B cell (primary cell): ENCODE measurements around the gene CRYBG3. TPM values are rescaled to one million over a fixed set of nuclear protein-coding genes. Genes with fewer than 3 reads are reported as not detected.

ENCODE experiments used
- ATAC-seq: fragments of 200-7000 bp; cut with Tn5 transposase; one replicate; pipeline ENCODE4 v1.10.0; 2021; ENCODE audit warnings: low read depth, mild to moderate bottlenecking, moderate number of reproducible peaks, moderate library complexity
- CTCF ChIA-PET: fragments of 350-600 bp; sonication (Branson Sonifier 250); formaldehyde crosslinking; loops from one replicate; lab custom pipeline; 2021; ENCODE audit warnings: antibody characterized with exemption, inconsistent platforms; lab: Charles Lee
- POLR2A ChIA-PET: fragments of 350-600 bp; sonication (Branson Sonifier 250); formaldehyde crosslinking; loops from one replicate; lab custom pipeline; 2021; ENCODE audit warnings: antibody characterized with exemption; lab: Charles Lee
- DNase-seq: peaks from one replicate; pipeline ENCODE4 v3.0.0; 2013
- H2AFZ ChIP-seq: 2 replicates; pipeline ENCODE4 v1.6.1; 2012; ENCODE audit warnings: mild to moderate bottlenecking, low read depth, low read length; ENCODE audit not compliant: insufficient read depth, poor library complexity, severe bottlenecking
- H3K27ac ChIP-seq, 2 donors: 1 replicate in 1 of 2; 2 replicates in 1 of 2; pipeline ENCODE4 v1.5.1; 2012 to 2013; ENCODE audit warnings: low read length in 2 of 2, mild to moderate bottlenecking in 2 of 2, moderate library complexity in 1 of 2
- H3K27me3 ChIP-seq, 4 experiments: fragments of 200-600 bp in 1 of 4; sonication (generic) in 1 of 4; replicated peaks in 1 of 4; 1 replicate in 2 of 4; 2 replicates in 2 of 4; pipeline versions ENCODE4 v1.6.1 to v1.7.0; 2013 to 2016; ENCODE audit warnings: low read length in 3 of 4, mild to moderate bottlenecking in 2 of 4, mixed read lengths in 1 of 4, moderate library complexity in 1 of 4; ENCODE audit not compliant: insufficient read depth in 4 of 4, control insufficient read depth in 3 of 4; ENCODE audit errors: control extremely low read depth in 1 of 4
- H3K36me3 ChIP-seq, 2 experiments: replicated peaks in 1 of 2; 1 replicate in 1 of 2; 2 replicates in 1 of 2; pipeline versions ENCODE4 v1.6.1 to v1.7.1; 2013; ENCODE audit warnings: low read length in 1 of 2; ENCODE audit not compliant: insufficient read depth in 2 of 2, control insufficient read depth in 1 of 2; ENCODE audit errors: control extremely low read depth in 1 of 2, extremely low read depth in 1 of 2
- H3K4me1 ChIP-seq, 2 donors: fragments of 200-600 bp in 1 of 2; sonication (generic) in 1 of 2; 1 replicate in 1 of 2; 2 replicates in 1 of 2; pipeline versions ENCODE4 v1.5.1 to v1.6.1; 2013 to 2017; ENCODE audit warnings: low read length in 2 of 2; ENCODE audit not compliant: control insufficient read depth in 2 of 2, insufficient read depth in 2 of 2
- H3K4me2 ChIP-seq: replicated peaks from 2 replicates; pipeline ENCODE3; 2012; ENCODE audit warnings: mild to moderate bottlenecking, low read depth, low read length; ENCODE audit not compliant: poor library complexity, severe bottlenecking
- H3K4me3 ChIP-seq, 5 experiments: fragments of 200-600 bp in 1 of 5; sonication (generic) in 1 of 5; 1 replicate in 3 of 5; 2 replicates in 2 of 5; pipeline versions ENCODE4 v1.5.1 to v1.7.0; 2011 to 2016; ENCODE audit warnings: low read length in 4 of 5, mild to moderate bottlenecking in 4 of 5, low read depth in 2 of 5, control low read depth in 1 of 5, moderate library complexity in 1 of 5; ENCODE audit not compliant: insufficient read depth in 1 of 5; ENCODE audit errors: control extremely low read depth in 1 of 5, extremely low read depth in 1 of 5
- H3K79me2 ChIP-seq: fragments of 200-600 bp; sonication (generic); one replicate; pipeline ENCODE4 v1.6.0; 2016; ENCODE audit warnings: low read length; ENCODE audit not compliant: control insufficient read depth, insufficient read depth
- H3K9ac ChIP-seq: fragments of 200-600 bp; sonication (generic); 2 replicates; pipeline ENCODE4 v1.6.1; 2017; ENCODE audit warnings: mild to moderate bottlenecking, low read length, moderate library complexity
- H3K9me3 ChIP-seq, 3 donors: one replicate each; pipeline versions ENCODE4 v1.6.1 to v1.7.1; 2013; ENCODE audit warnings: low read length in 2 of 3; ENCODE audit not compliant: control insufficient read depth in 2 of 3, insufficient read depth in 1 of 3; ENCODE audit errors: control extremely low read depth in 1 of 3
- H4K20me1 ChIP-seq: 2 replicates; pipeline ENCODE4 v1.6.0; 2012; ENCODE audit warnings: mild to moderate bottlenecking, low read length; ENCODE audit not compliant: insufficient read depth, control insufficient read depth, poor library complexity, severe bottlenecking
- H3K27ac Mint-ChIP-seq: one replicate; pipeline ENCODE4 v1.8.0; 2021; ENCODE audit warnings: mixed read lengths
- H3K27me3 Mint-ChIP-seq: one replicate; pipeline ENCODE4 v1.8.0; 2021; ENCODE audit warnings: mixed read lengths
- H3K4me1 Mint-ChIP-seq: one replicate; pipeline ENCODE4 v1.8.0; 2021; ENCODE audit warnings: mixed read lengths
- H3K4me3 Mint-ChIP-seq: one replicate; pipeline ENCODE4 v1.8.0; 2021; ENCODE audit warnings: mixed read lengths
- H3K9me3 Mint-ChIP-seq: one replicate; pipeline ENCODE4 v1.8.0; 2022; ENCODE audit warnings: mixed read lengths; ENCODE audit not compliant: insufficient read depth
- EZH2 ChIP-seq: IDR thresholded peaks from 2 replicates; pipeline ENCODE4 v1.6.1; 2012; ENCODE audit warnings: borderline replicate concordance, low read depth, mild to moderate bottlenecking, moderate library complexity, low read length; ENCODE audit not compliant: insufficient read depth, poor library complexity, severe bottlenecking
- WGBS: methylation state at CpG from one replicate; pipeline ENCODE4 v1.1.5; 2013; ENCODE audit warnings: missing lambda C conversion rate; ENCODE audit not compliant: insufficient coverage; 5-methylcytosine and 5-hydroxymethylcytosine counted together
- intact Hi-C: fragments of 100-400 bp; cut with micrococcal nuclease; formaldehyde crosslinking; loops from one replicate; pipeline ENCODE4 v1.10.0; 2022
- polyA plus RNA-seq: library from polyadenylated mRNA; depleted of rRNA; stranded (reverse); fragments of >200 nt; gene quantifications from 2 replicates; pipeline ENCODE4 v1.2.3, GENCODE V29; 2012
- total RNA-seq, 2 donors: library from RNA; stranded (reverse); fragments of 120-200 nt in 1 of 2; gene quantifications; 1 replicate in 1 of 2; 2 replicates in 1 of 2; pipeline versions ENCODE4 v1.2.3 to v1.2.4, GENCODE V29; 2013 to 2022
- TF ChIP-seq, protein P1 (sequence below): fragments of 200-600 bp; IDR thresholded peaks from one replicate; pipeline ENCODE4 v1.8.0; 2022; ENCODE audit warnings: antibody characterized with exemption, mild to moderate bottlenecking

CRYBG3 gene
- total and polyA plus RNA-seq, 2 donors (not counting 1 experiment from before 2014, with no cell fraction given), result 2.2 to 3.0 TPM

DNA sequence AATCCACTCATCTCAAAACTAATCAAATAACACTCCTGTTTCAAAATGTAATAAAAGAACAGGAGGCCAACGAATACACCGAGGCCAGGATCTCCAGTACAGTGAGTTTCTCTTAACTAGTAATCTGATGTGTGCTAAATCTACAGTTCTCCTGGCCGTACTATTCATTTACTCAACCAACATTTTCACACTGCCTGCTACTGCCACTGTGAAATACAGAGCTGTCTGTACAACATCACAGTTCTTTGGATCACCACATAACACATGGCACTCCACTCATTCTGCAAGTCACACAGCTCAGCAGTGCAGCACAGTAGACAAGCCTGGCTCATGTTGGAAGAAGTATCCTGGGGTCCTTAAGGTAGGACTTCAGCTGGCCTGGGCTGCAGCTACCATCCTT, 128.5 kb downstream of the CRYBG3 start:
- no peak for ATAC-seq
- 80% methylated on average over 1 of the region's 3 CpGs for WGBS
- peaks cover 1 to 82% of the 10 kb centered on the region in 2 experiments for H3K36me3 ChIP-seq

GRCh38 chr3:97952280-97952679, 130.5 kb downstream of the CRYBG3 start:
- H3K27ac Mint-ChIP-seq, result no peak overlapping the region
- POLR2A ChIA-PET, result no interaction called here
- no peak for TF ChIP-seq EZH2
- TF ChIP-seq, protein P1, sequence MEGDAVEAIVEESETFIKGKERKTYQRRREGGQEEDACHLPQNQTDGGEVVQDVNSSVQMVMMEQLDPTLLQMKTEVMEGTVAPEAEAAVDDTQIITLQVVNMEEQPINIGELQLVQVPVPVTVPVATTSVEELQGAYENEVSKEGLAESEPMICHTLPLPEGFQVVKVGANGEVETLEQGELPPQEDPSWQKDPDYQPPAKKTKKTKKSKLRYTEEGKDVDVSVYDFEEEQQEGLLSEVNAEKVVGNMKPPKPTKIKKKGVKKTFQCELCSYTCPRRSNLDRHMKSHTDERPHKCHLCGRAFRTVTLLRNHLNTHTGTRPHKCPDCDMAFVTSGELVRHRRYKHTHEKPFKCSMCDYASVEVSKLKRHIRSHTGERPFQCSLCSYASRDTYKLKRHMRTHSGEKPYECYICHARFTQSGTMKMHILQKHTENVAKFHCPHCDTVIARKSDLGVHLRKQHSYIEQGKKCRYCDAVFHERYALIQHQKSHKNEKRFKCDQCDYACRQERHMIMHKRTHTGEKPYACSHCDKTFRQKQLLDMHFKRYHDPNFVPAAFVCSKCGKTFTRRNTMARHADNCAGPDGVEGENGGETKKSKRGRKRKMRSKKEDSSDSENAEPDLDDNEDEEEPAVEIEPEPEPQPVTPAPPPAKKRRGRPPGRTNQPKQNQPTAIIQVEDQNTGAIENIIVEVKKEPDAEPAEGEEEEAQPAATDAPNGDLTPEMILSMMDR, result no peak
- H3K9me3 Mint-ChIP-seq, result no peaks in the 10 kb centered on the region
- H3K36me3 ChIP-seq, result peaks cover 1 to 68% of the 10 kb centered on the region in 2 experiments
- H3K79me2 ChIP-seq, result no peaks in the 10 kb centered on the region
- ATAC-seq, result no peak
- no peak overlapping the region for H2AFZ ChIP-seq
- peaks cover 8 to 9% of the 10 kb centered on the region in 2 donors for H3K4me1 ChIP-seq
- 100% methylated on average over 3 of the region's 3 CpGs for WGBS
- CTCF ChIA-PET, result no interaction called here
- H3K9me3 ChIP-seq, result no peaks in the 10 kb centered on the region
- intact Hi-C loops, result no loop called here
- no peak overlapping the region for H3K4me3 ChIP-seq
- DNase-seq, result no peak
- H3K27me3 Mint-ChIP-seq, result no peaks in the 10 kb centered on the region
- H3K4me3 Mint-ChIP-seq, result no peak overlapping the region
- H3K27ac ChIP-seq, result no peak overlapping the region
- no peaks in the 10 kb centered on the region for H4K20me1 ChIP-seq
- no peaks in the 10 kb centered on the region for H3K27me3 ChIP-seq
- no peak overlapping the region for H3K4me2 ChIP-seq
- H3K9ac ChIP-seq, result no peak overlapping the region
- peaks cover 12% of the 10 kb centered on the region for H3K4me1 Mint-ChIP-seq

More for the DNA sequence above, 128.5 kb downstream of the CRYBG3 start:
- Histone ChIP-seq H3K9ac (no peak overlapping the region), H3K9me3 (no peaks in the 10 kb centered on the region), H4K20me1 (no peaks in the 10 kb centered on the region), H3K4me3 (no peak overlapping the region), H3K27me3 (no peaks in the 10 kb centered on the region), H3K79me2 (no peaks in the 10 kb centered on the region), H2AFZ (no peak overlapping the region), H3K4me2 (no peak overlapping the region), H3K27ac (no peak overlapping the region), H3K4me1 (peaks cover 8 to 9% of the 10 kb centered on the region in 2 donors)
- H3K4me1 Mint-ChIP-seq, result peaks cover 12% of the 10 kb centered on the region
- POLR2A ChIA-PET, result no interaction called here
- H3K27me3 Mint-ChIP-seq, result no peaks in the 10 kb centered on the region
- H3K4me3 Mint-ChIP-seq, result no peak overlapping the region
- H3K9me3 Mint-ChIP-seq, result no peaks in the 10 kb centered on the region
- DNase-seq, result no peak
- no peak for TF ChIP-seq EZH2
- TF ChIP-seq, protein P1, result no peak
- H3K27ac Mint-ChIP-seq, result no peak overlapping the region
- CTCF ChIA-PET, result interaction anchor here (1.4 kb wide), 1 partner anchor 10 kb away, joined by 3 read pairs; no protein-coding TSS in a partner anchor
- intact Hi-C loops, result no loop called here
